AG10803 (cell line): Measurements from ENCODE around the gene ANKRD17.

Experiments
- DNase-seq: peaks from one replicate; pipeline ENCODE4 v3.0.0; 2010; ENCODE audit warnings: low read depth
- H3K4me3 ChIP-seq: 2 replicates; pipeline ENCODE4 v1.5.1; 2011; ENCODE audit warnings: mild to moderate bottlenecking, low read length, control low read depth
- CTCF ChIP-seq: conservative IDR thresholded peaks from 2 replicates; pipeline ENCODE4 v1.5.1; 2011; ENCODE audit warnings: mild to moderate bottlenecking, low read length, control low read depth, inconsistent platforms

The ANKRD17 gene

GRCh38 chr4:73064536-73064935, 194.1 kb downstream of the ANKRD17 start:
- TF ChIP-seq CTCF: no peak
- H3K4me3 ChIP-seq: no peak overlapping the region
- no peak for DNase-seq

- H3K4me3 ChIP-seq: no peak overlapping the region
- TF ChIP-seq CTCF: no peak
- DNase-seq: no peak
These were observed 203.2 kb downstream of the ANKRD17 start for GRCh38 chr4:73055241-73055897.

GRCh38 chr4:73053974-73054480, 204.6 kb downstream of the ANKRD17 start:
- DNase-seq: no peak
- no peak for TF ChIP-seq CTCF

GRCh38 chr4:73053076-73053475, 205.5 kb downstream of the ANKRD17 start:
- no peak overlapping the region for H3K4me3 ChIP-seq
- no peak for DNase-seq
- no peak for TF ChIP-seq CTCF

More at GRCh38 chr4:73053974-73054480, 204.6 kb downstream of the ANKRD17 start:
- H3K4me3 ChIP-seq: no peak overlapping the region

- no peak for TF ChIP-seq CTCF
- no peak for DNase-seq
- H3K4me3 ChIP-seq: no peak overlapping the region
These were observed 207.0 kb downstream of the ANKRD17 start for GRCh38 chr4:73051625-73052024.

GRCh38 chr4:73045879-73046278, 212.7 kb downstream of the ANKRD17 start:
- DNase-seq: no peak
- TF ChIP-seq CTCF: no peak
- no peak overlapping the region for H3K4me3 ChIP-seq

- TF ChIP-seq CTCF: no peak
- DNase-seq: no peak
- no peak overlapping the region for H3K4me3 ChIP-seq
These were observed 221.5 kb downstream of the ANKRD17 start for GRCh38 chr4:73037057-73037456.
